CD4-positive, alpha-beta memory T cell (primary cell): ENCODE results near the gene FBN2. TPM values are rescaled to one million over a fixed set of nuclear protein-coding genes. Genes with fewer than 3 reads are reported as not detected.
"Not testable (repeated sequence)": the region's sequence is repeated elsewhere in the genome, so short reads cannot be mapped to it uniquely, and the experiment has no call there.

Source experiments
- CTCF ChIA-PET: fragments of 350-600 bp; sonication (Branson Sonifier 250); formaldehyde crosslinking; loops from one replicate; lab custom pipeline; 2021; ENCODE audit warnings: inconsistent platforms; ENCODE audit not compliant: partially characterized antibody; lab: Charles Lee
- POLR2A ChIA-PET: fragments of 350-600 bp; sonication (Branson Sonifier 250); formaldehyde crosslinking; loops from one replicate; lab custom pipeline; 2021; ENCODE audit not compliant: partially characterized antibody; lab: Charles Lee
- DNase-seq, 5 donors: peaks; one replicate each; pipeline versions ENCODE4 v3.0.0 to v3.0.0-alpha.2; 2020 to 2022; ENCODE audit warnings: mixed read lengths in 1 of 5
- H3K27ac ChIP-seq: one replicate; pipeline ENCODE4 v1.7.0; 2013; ENCODE audit warnings: low read depth, low read length
- H3K27me3 ChIP-seq: 2 replicates; pipeline ENCODE4 v1.7.0; 2013; ENCODE audit warnings: mild to moderate bottlenecking, low read length, moderate library complexity; ENCODE audit not compliant: insufficient read depth
- H3K36me3 ChIP-seq: 2 replicates; pipeline ENCODE4 v1.7.0; 2013; ENCODE audit warnings: mild to moderate bottlenecking, low read length, moderate library complexity; ENCODE audit not compliant: insufficient read depth
- H3K4me1 ChIP-seq: 2 replicates; pipeline ENCODE4 v1.7.0; 2013; ENCODE audit warnings: mild to moderate bottlenecking, low read length, moderate library complexity; ENCODE audit not compliant: insufficient read depth
- H3K4me3 ChIP-seq, 2 donors: one replicate each; pipeline ENCODE4 v1.7.0; 2013; ENCODE audit warnings: low read length in 2 of 2, mild to moderate bottlenecking in 1 of 2
- H3K9me3 ChIP-seq, 2 donors: one replicate each; pipeline ENCODE4 v1.7.0; 2013; ENCODE audit warnings: low read length in 2 of 2, control low read depth in 1 of 2; ENCODE audit not compliant: control insufficient read depth in 1 of 2
- H3K27ac Mint-ChIP-seq, 7 donors: one replicate each; pipeline ENCODE4 v1.8.0; 2020 to 2021; ENCODE audit warnings: mixed read lengths in 7 of 7, mild to moderate bottlenecking in 6 of 7, inconsistent platforms in 3 of 7, moderate library complexity in 3 of 7
- H3K27me3 Mint-ChIP-seq, 2 donors: one replicate each; pipeline ENCODE4 v1.8.0; 2020 to 2021; ENCODE audit warnings: mixed read lengths in 2 of 2
- H3K36me3 Mint-ChIP-seq, 2 donors: one replicate each; pipeline ENCODE4 v1.8.0; 2020 to 2021; ENCODE audit warnings: mixed read lengths in 2 of 2, inconsistent platforms in 1 of 2, mild to moderate bottlenecking in 1 of 2
- H3K4me1 Mint-ChIP-seq, 4 donors: one replicate each; pipeline ENCODE4 v1.8.0; 2020 to 2021; ENCODE audit warnings: mixed read lengths in 4 of 4, mild to moderate bottlenecking in 1 of 4
- H3K4me3 Mint-ChIP-seq, 8 donors: one replicate each; pipeline ENCODE4 v1.8.0; 2020 to 2021; ENCODE audit warnings: mixed read lengths in 8 of 8, mild to moderate bottlenecking in 7 of 8, moderate library complexity in 6 of 8, inconsistent platforms in 3 of 8
- H3K9me3 Mint-ChIP-seq, 8 donors: one replicate each; pipeline ENCODE4 v1.8.0; 2020 to 2021; ENCODE audit warnings: mixed read lengths in 8 of 8, mild to moderate bottlenecking in 5 of 8, inconsistent platforms in 3 of 8, moderate library complexity in 1 of 8
- intact Hi-C: fragments of 100-400 bp; cut with micrococcal nuclease; formaldehyde crosslinking; loops from one replicate; pipeline ENCODE4 v1.15.1; 2023
- polyA plus RNA-seq, 2 donors: library from polyadenylated mRNA; unstranded; fragments of 300-500 nt; fragmentation: Illumina TruSeq; gene quantifications; one replicate each; pipeline ENCODE4 v1.2.3, GENCODE V29; 2021
- total RNA-seq, 2 experiments: library from RNA; stranded (reverse); gene quantifications; one replicate each; pipeline ENCODE4 v1.2.3, GENCODE V29; 2021

The FBN2 gene
- total and polyA plus RNA-seq, 4 experiments from 2014 or later, result 0.15 to 0.30 TPM; not detected in 2

- intact Hi-C loops, result no loop called here
- Histone ChIP-seq H3K9me3 (peaks cover 0 to 3% of the 10 kb centered on the region in 2 donors), H3K4me1 (no peaks in the 10 kb centered on the region), H3K27ac (no peak overlapping the region), H3K4me3 (no peak overlapping the region), H3K36me3 (no peaks in the 10 kb centered on the region), H3K27me3 (no peaks in the 10 kb centered on the region)
- ChIA-PET POLR2A (no interaction called here), CTCF (no interaction called here)
- Mint-ChIP-seq H3K4me1 (no peaks in the 10 kb centered on the region), H3K27me3 (no peaks in the 10 kb centered on the region), H3K4me3 (no peak overlapping the region), H3K27ac (no peak overlapping the region), H3K36me3 (no peaks in the 10 kb centered on the region), H3K9me3 (peaks cover 0 to 3% (median 0%) of the 10 kb centered on the region in 8 donors)
- no peak for DNase-seq
These were observed 67.4 kb downstream of the FBN2 start for GRCh38 chr5:128470663-128471062.

- Mint-ChIP-seq H3K36me3 (no peaks in the 10 kb centered on the region), H3K9me3 (peaks cover 0 to 3% (median 0%) of the 10 kb centered on the region in 8 donors), H3K27ac (no peak overlapping the region), H3K4me3 (no peak overlapping the region), H3K4me1 (no peaks in the 10 kb centered on the region), H3K27me3 (no peaks in the 10 kb centered on the region)
- Histone ChIP-seq H3K4me1 (no peaks in the 10 kb centered on the region), H3K9me3 (peaks cover 0 to 3% of the 10 kb centered on the region in 2 donors), H3K27ac (no peak overlapping the region), H3K36me3 (no peaks in the 10 kb centered on the region), H3K4me3 (no peak overlapping the region), H3K27me3 (no peaks in the 10 kb centered on the region)
- no peak for DNase-seq
- CTCF ChIA-PET, result no interaction called here
- POLR2A ChIA-PET, result no interaction called here
- intact Hi-C loops, result no loop called here
These were observed 68.1 kb downstream of the FBN2 start for GRCh38 chr5:128469912-128470311.

GRCh38 chr5:128466980-128467379, 71.1 kb downstream of the FBN2 start:
- Histone ChIP-seq H3K4me1 (no peaks in the 10 kb centered on the region), H3K9me3 (no peaks in the 10 kb centered on the region), H3K36me3 (no peaks in the 10 kb centered on the region), H3K27ac (no peak overlapping the region), H3K4me3 (no peak overlapping the region), H3K27me3 (no peaks in the 10 kb centered on the region)
- H3K4me3 Mint-ChIP-seq, result no peak overlapping the region
- DNase-seq, result no peak
- no peaks in the 10 kb centered on the region for H3K27me3 Mint-ChIP-seq
- peaks cover 0 to 2% (median 0%) of the 10 kb centered on the region in 8 donors for H3K9me3 Mint-ChIP-seq
- H3K36me3 Mint-ChIP-seq, result no peaks in the 10 kb centered on the region
- CTCF ChIA-PET, result no interaction called here
- no peaks in the 10 kb centered on the region for H3K4me1 Mint-ChIP-seq
- intact Hi-C loops, result no loop called here
- POLR2A ChIA-PET, result no interaction called here
- no peak overlapping the region for H3K27ac Mint-ChIP-seq

- Mint-ChIP-seq H3K27me3 (no peaks in the 10 kb centered on the region), H3K27ac (no peak overlapping the region), H3K9me3 (peaks cover 0 to 3% (median 0%) of the 10 kb centered on the region in 8 donors), H3K4me3 (no peak overlapping the region), H3K36me3 (no peaks in the 10 kb centered on the region), H3K4me1 (no peaks in the 10 kb centered on the region)
- Histone ChIP-seq H3K27ac (no peak overlapping the region), H3K27me3 (no peaks in the 10 kb centered on the region), H3K36me3 (no peaks in the 10 kb centered on the region), H3K4me3 (no peak overlapping the region), H3K9me3 (no peaks in the 10 kb centered on the region), H3K4me1 (no peaks in the 10 kb centered on the region)
- ChIA-PET POLR2A (no interaction called here), CTCF (no interaction called here)
- intact Hi-C loops, result no loop called here
- DNase-seq, result no peak
These were observed 71.5 kb downstream of the FBN2 start for GRCh38 chr5:128466554-128466953.

- no peak overlapping the region for H3K27ac Mint-ChIP-seq
- DNase-seq, result no peak
These were observed 73.4 kb downstream of the FBN2 start for GRCh38 chr5:128464596-128464995.

GRCh38 chr5:128462330-128462729, 75.7 kb downstream of the FBN2 start:
- POLR2A ChIA-PET, result no interaction called here
- Mint-ChIP-seq H3K27ac (no peak overlapping the region), H3K4me3 (no peak overlapping the region), H3K9me3 (peaks cover 0 to 16% (median 4%) of the 10 kb centered on the region in 8 donors), H3K4me1 (no peaks in the 10 kb centered on the region), H3K27me3 (no peaks in the 10 kb centered on the region), H3K36me3 (no peaks in the 10 kb centered on the region)
- no peaks in the 10 kb centered on the region for H3K36me3 ChIP-seq
- H3K4me1 ChIP-seq, result no peaks in the 10 kb centered on the region
- intact Hi-C loops, result no loop called here
- DNase-seq, result no peak
- CTCF ChIA-PET, result no interaction called here
- no peak overlapping the region for H3K4me3 ChIP-seq
- no peaks in the 10 kb centered on the region for H3K27me3 ChIP-seq
- H3K27ac ChIP-seq, result no peak overlapping the region
- no peaks in the 10 kb centered on the region for H3K9me3 ChIP-seq

More at GRCh38 chr5:128464596-128464995, 73.4 kb downstream of the FBN2 start:
- no peak overlapping the region for H3K4me3 Mint-ChIP-seq
- Histone ChIP-seq H3K9me3 (no peaks in the 10 kb centered on the region), H3K4me1 (no peaks in the 10 kb centered on the region), H3K4me3 (no peak overlapping the region), H3K36me3 (no peaks in the 10 kb centered on the region), H3K27me3 (no peaks in the 10 kb centered on the region), H3K27ac (no peak overlapping the region)
- intact Hi-C loops, result no loop called here
- H3K9me3 Mint-ChIP-seq, result peaks cover 0 to 11% (median 2%) of the 10 kb centered on the region in 8 donors
- ChIA-PET POLR2A (no interaction called here), CTCF (no interaction called here)
- H3K4me1 Mint-ChIP-seq, result no peaks in the 10 kb centered on the region
- no peaks in the 10 kb centered on the region for H3K27me3 Mint-ChIP-seq
- no peaks in the 10 kb centered on the region for H3K36me3 Mint-ChIP-seq

GRCh38 chr5:128457147-128457915, 80.7 kb downstream of the FBN2 start:
- H3K4me3 Mint-ChIP-seq, result not testable (repeated sequence)

More at GRCh38 chr5:128457147-128457915, 80.7 kb downstream of the FBN2 start:
- H3K36me3 Mint-ChIP-seq, H3K27me3 ChIP-seq, H3K27ac Mint-ChIP-seq, H3K4me3 ChIP-seq, POLR2A ChIA-PET, H3K36me3 ChIP-seq, H3K4me1 ChIP-seq, H3K27me3 Mint-ChIP-seq, H3K9me3 ChIP-seq, intact Hi-C loops, H3K4me1 Mint-ChIP-seq, DNase-seq, H3K27ac ChIP-seq: not testable (repeated sequence)
- H3K9me3 Mint-ChIP-seq, result peaks cover 0 to 16% (median 6%) of the 10 kb centered on the region in 8 donors
- CTCF ChIA-PET, result interaction anchor here (2.3 kb wide), 1 partner anchor 26 kb away, joined by 5 read pairs; no protein-coding TSS in a partner anchor
